ENCODE measurements around the gene TSEN15.

GRCh38 chr1:184052750-184053149 is 1.2 kb downstream of the TSEN15 start:
- TF ChIP-seq, protein P1, sequence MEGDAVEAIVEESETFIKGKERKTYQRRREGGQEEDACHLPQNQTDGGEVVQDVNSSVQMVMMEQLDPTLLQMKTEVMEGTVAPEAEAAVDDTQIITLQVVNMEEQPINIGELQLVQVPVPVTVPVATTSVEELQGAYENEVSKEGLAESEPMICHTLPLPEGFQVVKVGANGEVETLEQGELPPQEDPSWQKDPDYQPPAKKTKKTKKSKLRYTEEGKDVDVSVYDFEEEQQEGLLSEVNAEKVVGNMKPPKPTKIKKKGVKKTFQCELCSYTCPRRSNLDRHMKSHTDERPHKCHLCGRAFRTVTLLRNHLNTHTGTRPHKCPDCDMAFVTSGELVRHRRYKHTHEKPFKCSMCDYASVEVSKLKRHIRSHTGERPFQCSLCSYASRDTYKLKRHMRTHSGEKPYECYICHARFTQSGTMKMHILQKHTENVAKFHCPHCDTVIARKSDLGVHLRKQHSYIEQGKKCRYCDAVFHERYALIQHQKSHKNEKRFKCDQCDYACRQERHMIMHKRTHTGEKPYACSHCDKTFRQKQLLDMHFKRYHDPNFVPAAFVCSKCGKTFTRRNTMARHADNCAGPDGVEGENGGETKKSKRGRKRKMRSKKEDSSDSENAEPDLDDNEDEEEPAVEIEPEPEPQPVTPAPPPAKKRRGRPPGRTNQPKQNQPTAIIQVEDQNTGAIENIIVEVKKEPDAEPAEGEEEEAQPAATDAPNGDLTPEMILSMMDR (optimal IDR thresholded peaks at IDR 0.05 in 1 of 3, IDR thresholded peaks at IDR 0.05 in 1 of 3, conservative IDR thresholded peaks at IDR 0.05 in 1 of 3; ENCODE audit: extremely low read depth in 1 of 3, insufficient read depth in 2 of 3, low read length in 3 of 3), result no peak
- TF ChIP-seq EZH2 (IDR thresholded peaks at IDR 0.05; ENCODE audit: low read length), result no peak

Data from keratinocyte (primary cell).